HepG2 (cell line): ENCODE data around the gene PIAS1. TPM values are rescaled to one million over a fixed set of nuclear protein-coding genes. Genes with fewer than 3 reads are reported as not detected.

ENCODE experiments used
- ATAC-seq: fragments of 200-7000 bp; cut with Tn5 transposase; 3 replicates; pipeline ENCODE4 v1.9.1; 2020; ENCODE audit warnings: mild to moderate bottlenecking, moderate library complexity
- BruUV-seq: library from RNA; stranded (reverse); fragments of 400-500 nt; replicated peaks from 2 replicates; lab custom pipeline; 2021; lab: Mats Ljungman, UMichigan
- CTCF ChIA-PET: fragments of 300-600 bp; formaldehyde crosslinking; extraction: SDS; loops from one replicate; lab custom pipeline; 2021; ENCODE audit warnings: low total read pairs, inconsistent platforms, low intra/inter-chr PET ratio; lab: Yijun Ruan, JAX
- POLR2A ChIA-PET: fragments of 350-600 bp; sonication (Branson Sonifier 250); formaldehyde crosslinking; loops from one replicate; lab custom pipeline; 2020; ENCODE audit warnings: antibody characterized with exemption, inconsistent platforms; lab: Yijun Ruan, JAX
- DNase-seq: peaks from one replicate; pipeline ENCODE4 v3.0.0-alpha.2; 2015; ENCODE audit warnings: low spot score
- FAIRE-seq: peaks from 3 replicates; lab custom pipeline; 2011; peaks lifted over from hg19 to GRCh38; lab: Jason Lieb, UNC
- H2AFZ ChIP-seq: one replicate; pipeline ENCODE4 v1.6.1; 2011; ENCODE audit warnings: low read length, inconsistent platforms
- H3K27ac ChIP-seq: fragments of 300-600 bp; 3 replicates; pipeline ENCODE4 v1.8.0; 2011; ENCODE audit warnings: mixed run types, mild to moderate bottlenecking, mixed read lengths, low read length, inconsistent platforms; ENCODE audit not compliant: insufficient read depth; ENCODE audit errors: extremely low read length
- H3K27me3 ChIP-seq, 2 experiments: fragments of 200-600 bp in 1 of 2; 2 replicates in 1 of 2; 3 replicates in 1 of 2; pipeline versions ENCODE4 v1.6.0 to v1.8.0; 2011; ENCODE audit warnings: low read length in 2 of 2, mild to moderate bottlenecking in 2 of 2, moderate library complexity in 2 of 2, inconsistent platforms in 1 of 2; ENCODE audit not compliant: insufficient read depth in 2 of 2, control insufficient read depth in 1 of 2
- H3K36me3 ChIP-seq, 2 experiments: fragments of 200-600 bp in 1 of 2; replicated peaks in 1 of 2; 2 replicates in 1 of 2; 3 replicates in 1 of 2; pipeline versions ENCODE4 v1.5.1 to v1.8.0; 2011; ENCODE audit warnings: low read length in 2 of 2, inconsistent platforms in 1 of 2; ENCODE audit not compliant: insufficient read depth in 2 of 2, control insufficient read depth in 1 of 2
- H3K4me1 ChIP-seq: 2 replicates; pipeline ENCODE4 v1.5.1; 2012; ENCODE audit warnings: low read length, inconsistent platforms; ENCODE audit not compliant: insufficient read depth
- H3K4me2 ChIP-seq: 2 replicates; pipeline ENCODE4 v1.6.0; 2011; ENCODE audit warnings: low read depth, low read length, inconsistent platforms
- H3K4me3 ChIP-seq, 3 experiments: fragments of 200-600 bp in 1 of 3; sonication (generic), shearing (Covaris generic) in 1 of 3; replicated peaks in 1 of 3; 2 replicates each; pipeline ENCODE4 v1.5.1; 2011 to 2016; ENCODE audit warnings: low read length in 3 of 3, inconsistent platforms in 2 of 3, low read depth in 2 of 3, mild to moderate bottlenecking in 2 of 3, control low read depth in 1 of 3, mixed read lengths in 1 of 3; ENCODE audit not compliant: insufficient read depth in 1 of 3
- H3K79me2 ChIP-seq: one replicate; pipeline ENCODE4 v1.6.1; 2011; ENCODE audit warnings: low read length, inconsistent platforms; ENCODE audit not compliant: insufficient read depth
- H3K9ac ChIP-seq: 2 replicates; pipeline ENCODE4 v1.6.0; 2011; ENCODE audit warnings: mild to moderate bottlenecking, low read depth, low read length, inconsistent platforms; ENCODE audit not compliant: insufficient read depth
- H3K9me3 ChIP-seq: 2 replicates; pipeline ENCODE4 v1.5.1; 2012; ENCODE audit warnings: mild to moderate bottlenecking, low read length
- H4K20me1 ChIP-seq: 2 replicates; pipeline ENCODE4 v1.6.0; 2011; ENCODE audit warnings: inconsistent platforms, mild to moderate bottlenecking, low read length, moderate library complexity; ENCODE audit not compliant: insufficient read depth
- NFIB ChIP-seq: sonication (generic); formaldehyde crosslinking; IDR thresholded peaks from 2 replicates; pipeline ENCODE4 v1.9.0; 2021; ENCODE audit warnings: missing genetic modification reagents, mild to moderate bottlenecking, borderline replicate concordance
- POGZ ChIP-seq: sonication (generic); formaldehyde crosslinking; IDR thresholded peaks from 2 replicates; pipeline ENCODE4 v1.4.0; 2020; ENCODE audit warnings: mild to moderate bottlenecking, missing genetic modification reagents
- ZNF549 ChIP-seq: sonication (generic); formaldehyde crosslinking; IDR thresholded peaks from 2 replicates; pipeline ENCODE4 v1.5.0; 2020; ENCODE audit warnings: missing genetic modification reagents
- WGBS: methylation state at CpG from one replicate; pipeline ENCODE4 v1.1.6; 2017; ENCODE audit warnings: low lambda C conversion rate; 5-methylcytosine and 5-hydroxymethylcytosine counted together
- in situ Hi-C: cut with HindIII; loops from 2 replicates; pipeline ENCODE4 v1.10.0; 2017; ENCODE audit warnings: low pct_unique_long_range_greater_than_20kb; ENCODE audit not compliant: extremely low pct_ligation_motif_present
- intact Hi-C: fragments of 100-400 bp; cut with micrococcal nuclease; formaldehyde crosslinking; loops from one replicate; pipeline ENCODE4 v1.10.0; 2022; ENCODE audit not compliant: unreplicated experiment
- polyA plus RNA-seq, 8 experiments: library from polyadenylated mRNA; depleted of rRNA in 3 of 8; stranded (reverse) in 7 of 8; unstranded in 1 of 8; fragments of >200 nt; fragmentation: Illumina TruSeq in 4 of 8; extraction: Trizol in 4 of 8; gene quantifications; 2 replicates each; pipeline versions ENCODE4 v1.2.1 to v1.2.3, GENCODE V29; 2011 to 2016; ENCODE audit warnings: low read depth in 4 of 8, missing spikeins in 1 of 8, mixed read lengths in 1 of 8; ENCODE audit not compliant: insufficient read depth in 1 of 8
- total RNA-seq, 5 experiments: library from RNA; depleted of rRNA; stranded (reverse); fragments of >200 nt; fragmentation: Illumina TruSeq; extraction: Trizol; gene quantifications; 2 replicates each; pipeline ENCODE4 v1.2.3, GENCODE V29; 2016; ENCODE audit warnings: low read depth in 1 of 5
- TF ChIP-seq, protein P1 (sequence below): sonication (generic); formaldehyde crosslinking; IDR thresholded peaks from 2 replicates; pipeline ENCODE4 v1.5.0; 2020; ENCODE audit warnings: missing genetic modification reagents
- TF ChIP-seq, protein P2 (sequence below): sonication (generic); formaldehyde crosslinking; IDR thresholded peaks from 2 replicates; pipeline ENCODE4 v1.4.0; 2020; ENCODE audit warnings: mild to moderate bottlenecking, missing genetic modification reagents

PIAS1 gene
- total and polyA plus RNA-seq, 2 of the 13 experiments (the other 11 are each of a cell fraction or from before 2014, with no cell fraction given) = 20.7 to 33.7 TPM

DNA sequence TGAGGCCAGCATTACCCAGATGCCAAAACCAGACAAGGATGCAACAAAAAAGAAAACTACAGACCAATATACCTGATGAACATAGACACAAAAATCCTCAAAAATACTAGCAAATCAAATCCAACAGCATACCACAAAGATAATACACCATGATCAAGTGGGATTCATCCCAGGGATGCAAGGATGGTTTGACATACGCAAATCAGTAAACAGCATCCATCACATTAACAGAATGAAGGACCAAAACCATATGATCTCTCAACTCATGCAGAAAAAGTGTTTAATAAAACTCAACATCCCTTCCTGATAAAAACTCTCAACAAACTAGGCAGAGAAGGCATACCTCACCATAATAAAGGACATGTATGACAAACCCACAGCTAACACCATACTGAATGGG lies 14.0 kb upstream of the PIAS1 start:
- 88% methylated on average over 1 of the region's 1 CpG for WGBS
- ChIA-PET POLR2A (no interaction called here), CTCF (no interaction called here)
- no peaks in the 10 kb centered on the region for H3K9me3 ChIP-seq
- H4K20me1 ChIP-seq = no peaks in the 10 kb centered on the region
- BruUV-seq = no TSS peak
- no peaks in the 10 kb centered on the region for H3K79me2 ChIP-seq
- in situ Hi-C loops = no loop called here
- no peak overlapping the region for H3K4me2 ChIP-seq
- TF ChIP-seq NFIB (CRISPR knock-in tag) (no peak), ZNF549 (no peak), POGZ (no peak)
- TF ChIP-seq, protein P1, sequence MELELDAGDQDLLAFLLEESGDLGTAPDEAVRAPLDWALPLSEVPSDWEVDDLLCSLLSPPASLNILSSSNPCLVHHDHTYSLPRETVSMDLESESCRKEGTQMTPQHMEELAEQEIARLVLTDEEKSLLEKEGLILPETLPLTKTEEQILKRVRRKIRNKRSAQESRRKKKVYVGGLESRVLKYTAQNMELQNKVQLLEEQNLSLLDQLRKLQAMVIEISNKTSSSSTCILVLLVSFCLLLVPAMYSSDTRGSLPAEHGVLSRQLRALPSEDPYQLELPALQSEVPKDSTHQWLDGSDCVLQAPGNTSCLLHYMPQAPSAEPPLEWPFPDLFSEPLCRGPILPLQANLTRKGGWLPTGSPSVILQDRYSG (CRISPR knock-in tag) = no peak
- TF ChIP-seq, protein P2, sequence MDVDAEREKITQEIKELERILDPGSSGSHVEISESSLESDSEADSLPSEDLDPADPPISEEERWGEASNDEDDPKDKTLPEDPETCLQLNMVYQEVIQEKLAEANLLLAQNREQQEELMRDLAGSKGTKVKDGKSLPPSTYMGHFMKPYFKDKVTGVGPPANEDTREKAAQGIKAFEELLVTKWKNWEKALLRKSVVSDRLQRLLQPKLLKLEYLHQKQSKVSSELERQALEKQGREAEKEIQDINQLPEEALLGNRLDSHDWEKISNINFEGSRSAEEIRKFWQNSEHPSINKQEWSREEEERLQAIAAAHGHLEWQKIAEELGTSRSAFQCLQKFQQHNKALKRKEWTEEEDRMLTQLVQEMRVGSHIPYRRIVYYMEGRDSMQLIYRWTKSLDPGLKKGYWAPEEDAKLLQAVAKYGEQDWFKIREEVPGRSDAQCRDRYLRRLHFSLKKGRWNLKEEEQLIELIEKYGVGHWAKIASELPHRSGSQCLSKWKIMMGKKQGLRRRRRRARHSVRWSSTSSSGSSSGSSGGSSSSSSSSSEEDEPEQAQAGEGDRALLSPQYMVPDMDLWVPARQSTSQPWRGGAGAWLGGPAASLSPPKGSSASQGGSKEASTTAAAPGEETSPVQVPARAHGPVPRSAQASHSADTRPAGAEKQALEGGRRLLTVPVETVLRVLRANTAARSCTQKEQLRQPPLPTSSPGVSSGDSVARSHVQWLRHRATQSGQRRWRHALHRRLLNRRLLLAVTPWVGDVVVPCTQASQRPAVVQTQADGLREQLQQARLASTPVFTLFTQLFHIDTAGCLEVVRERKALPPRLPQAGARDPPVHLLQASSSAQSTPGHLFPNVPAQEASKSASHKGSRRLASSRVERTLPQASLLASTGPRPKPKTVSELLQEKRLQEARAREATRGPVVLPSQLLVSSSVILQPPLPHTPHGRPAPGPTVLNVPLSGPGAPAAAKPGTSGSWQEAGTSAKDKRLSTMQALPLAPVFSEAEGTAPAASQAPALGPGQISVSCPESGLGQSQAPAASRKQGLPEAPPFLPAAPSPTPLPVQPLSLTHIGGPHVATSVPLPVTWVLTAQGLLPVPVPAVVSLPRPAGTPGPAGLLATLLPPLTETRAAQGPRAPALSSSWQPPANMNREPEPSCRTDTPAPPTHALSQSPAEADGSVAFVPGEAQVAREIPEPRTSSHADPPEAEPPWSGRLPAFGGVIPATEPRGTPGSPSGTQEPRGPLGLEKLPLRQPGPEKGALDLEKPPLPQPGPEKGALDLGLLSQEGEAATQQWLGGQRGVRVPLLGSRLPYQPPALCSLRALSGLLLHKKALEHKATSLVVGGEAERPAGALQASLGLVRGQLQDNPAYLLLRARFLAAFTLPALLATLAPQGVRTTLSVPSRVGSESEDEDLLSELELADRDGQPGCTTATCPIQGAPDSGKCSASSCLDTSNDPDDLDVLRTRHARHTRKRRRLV = no peak
- intact Hi-C loops = no loop called here
- ATAC-seq (no peak), FAIRE-seq (no peak), DNase-seq (no peak)
- H3K9ac ChIP-seq = no peak overlapping the region
- no peak overlapping the region for H3K27ac ChIP-seq
- peaks cover 25% of the 10 kb centered on the region for H3K4me1 ChIP-seq
- no peak overlapping the region for H2AFZ ChIP-seq
- no peak overlapping the region for H3K4me3 ChIP-seq
- H3K36me3 ChIP-seq = no peaks in the 10 kb centered on the region
- 0 out of 5 replicates have a peak, but pooled peaks cover 0 to 8% of the 10 kb centered on the region in 2 experiments for H3K27me3 ChIP-seq
